ENCODE measurements around the gene TTYH3. TPM values are rescaled to one million over a fixed set of nuclear protein-coding genes. Genes with fewer than 3 reads are reported as not detected.

TTYH3 gene
- total RNA-seq, 1 donor from 2014 or later, result 33.9 TPM

DNA sequence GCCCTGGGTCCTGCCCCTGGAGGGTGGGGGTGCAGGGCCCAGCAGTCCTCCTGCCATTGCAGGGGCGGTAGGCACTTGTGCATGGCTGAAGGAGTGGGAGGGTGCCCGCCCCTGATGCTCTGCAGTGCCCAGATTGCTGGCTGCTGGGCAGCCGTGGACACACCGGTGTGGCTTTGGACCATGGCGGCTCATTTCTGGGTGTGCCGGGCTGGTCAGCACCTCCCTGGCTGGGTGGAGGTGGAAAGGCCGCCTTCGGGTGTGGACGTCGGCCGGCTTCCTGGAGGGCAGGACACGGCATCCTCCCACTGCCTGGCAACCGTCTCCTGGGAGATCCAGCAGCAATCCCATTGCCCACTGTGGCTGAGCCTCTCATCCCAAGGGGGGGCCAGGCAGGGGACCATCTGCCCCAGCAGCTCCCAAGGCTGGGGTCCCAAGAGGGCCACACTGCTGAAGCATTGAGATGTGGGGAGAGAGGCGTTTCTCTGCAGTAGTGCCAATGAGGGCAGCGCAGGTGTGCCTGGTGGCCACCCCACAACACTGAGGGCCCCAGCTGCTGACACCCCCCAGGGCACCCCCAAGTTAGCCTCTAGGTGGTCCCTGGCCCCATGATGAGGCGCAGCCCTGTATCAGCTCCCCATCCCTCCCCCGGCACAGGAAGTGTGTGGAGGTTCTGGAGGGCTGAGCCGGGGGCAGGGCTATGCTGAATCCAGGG is 12.9 kb downstream of the TTYH3 start:
- Histone ChIP-seq H3K27me3 (no peaks in the 10 kb centered on the region), H3K9me3 (no peaks in the 10 kb centered on the region), H3K4me1 (peaks cover 48% of the 10 kb centered on the region), H3K4me3 (no peak overlapping the region), H3K36me3 (peaks cover 0 to 8% of the 10 kb centered on the region in 2 donors), H3K27ac (no peak overlapping the region)
- no peak for DNase-seq (ENCODE audit: extremely low spot score in 2 of 2)
- intact Hi-C loops (cut with DNase I), result no loop called here
- TF ChIP-seq POLR2A (IDR thresholded peaks at IDR 0.05), result no peak
- no peak for TF ChIP-seq POLR2AphosphoS5 (IDR thresholded peaks at IDR 0.05; ENCODE audit: insufficient read depth in 1 of 2, low read depth in 1 of 2)
- TF ChIP-seq, protein P1, sequence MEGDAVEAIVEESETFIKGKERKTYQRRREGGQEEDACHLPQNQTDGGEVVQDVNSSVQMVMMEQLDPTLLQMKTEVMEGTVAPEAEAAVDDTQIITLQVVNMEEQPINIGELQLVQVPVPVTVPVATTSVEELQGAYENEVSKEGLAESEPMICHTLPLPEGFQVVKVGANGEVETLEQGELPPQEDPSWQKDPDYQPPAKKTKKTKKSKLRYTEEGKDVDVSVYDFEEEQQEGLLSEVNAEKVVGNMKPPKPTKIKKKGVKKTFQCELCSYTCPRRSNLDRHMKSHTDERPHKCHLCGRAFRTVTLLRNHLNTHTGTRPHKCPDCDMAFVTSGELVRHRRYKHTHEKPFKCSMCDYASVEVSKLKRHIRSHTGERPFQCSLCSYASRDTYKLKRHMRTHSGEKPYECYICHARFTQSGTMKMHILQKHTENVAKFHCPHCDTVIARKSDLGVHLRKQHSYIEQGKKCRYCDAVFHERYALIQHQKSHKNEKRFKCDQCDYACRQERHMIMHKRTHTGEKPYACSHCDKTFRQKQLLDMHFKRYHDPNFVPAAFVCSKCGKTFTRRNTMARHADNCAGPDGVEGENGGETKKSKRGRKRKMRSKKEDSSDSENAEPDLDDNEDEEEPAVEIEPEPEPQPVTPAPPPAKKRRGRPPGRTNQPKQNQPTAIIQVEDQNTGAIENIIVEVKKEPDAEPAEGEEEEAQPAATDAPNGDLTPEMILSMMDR (IDR thresholded peaks at IDR 0.05), result no peak

DNA sequence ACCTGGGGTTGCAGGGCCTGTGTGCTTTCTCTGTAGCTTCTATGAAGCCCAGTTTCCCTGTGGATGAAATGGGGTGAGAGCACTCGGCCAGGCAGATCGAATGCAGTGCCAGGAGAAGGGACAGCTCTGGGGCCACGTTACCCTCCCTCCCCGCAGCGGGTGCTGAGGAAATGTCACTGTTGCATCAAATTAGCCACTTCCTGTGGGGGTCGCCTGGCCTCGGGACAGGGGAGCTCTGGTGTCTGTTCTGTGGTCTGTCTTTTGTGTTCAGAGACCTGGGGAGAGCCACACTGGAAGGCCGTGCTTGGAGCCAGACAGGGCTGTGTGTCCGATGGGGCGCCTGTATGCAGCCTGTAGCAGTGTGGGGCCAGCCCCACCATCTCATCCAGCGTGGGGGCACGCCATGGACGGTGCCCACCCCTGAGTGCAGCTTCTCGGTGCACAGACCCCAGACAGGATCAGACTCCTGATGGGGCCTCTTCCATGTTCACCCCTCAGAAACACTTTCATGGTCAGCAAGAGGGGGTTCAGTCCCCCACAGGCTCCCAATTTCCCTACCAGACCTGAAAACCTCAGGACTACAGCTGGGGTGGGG is 13.6 kb downstream of the TTYH3 start:
- TF ChIP-seq, protein P1 (IDR thresholded peaks at IDR 0.05), result no peak
- TF ChIP-seq POLR2A (IDR thresholded peaks at IDR 0.05) (no peak), POLR2AphosphoS5 (IDR thresholded peaks at IDR 0.05; ENCODE audit: insufficient read depth in 1 of 2, low read depth in 1 of 2) (no peak)
- H3K27me3 ChIP-seq, result no peaks in the 10 kb centered on the region
- H3K27ac ChIP-seq, result no peak overlapping the region
- no peaks in the 10 kb centered on the region for H3K9me3 ChIP-seq
- H3K4me3 ChIP-seq, result no peak overlapping the region
- intact Hi-C loops (cut with DNase I), result no loop called here
- peaks cover 0 to 14% of the 10 kb centered on the region in 2 donors for H3K36me3 ChIP-seq
- peaks cover 42% of the 10 kb centered on the region for H3K4me1 ChIP-seq
- DNase-seq (ENCODE audit: extremely low spot score in 2 of 2), result no peak

DNA sequence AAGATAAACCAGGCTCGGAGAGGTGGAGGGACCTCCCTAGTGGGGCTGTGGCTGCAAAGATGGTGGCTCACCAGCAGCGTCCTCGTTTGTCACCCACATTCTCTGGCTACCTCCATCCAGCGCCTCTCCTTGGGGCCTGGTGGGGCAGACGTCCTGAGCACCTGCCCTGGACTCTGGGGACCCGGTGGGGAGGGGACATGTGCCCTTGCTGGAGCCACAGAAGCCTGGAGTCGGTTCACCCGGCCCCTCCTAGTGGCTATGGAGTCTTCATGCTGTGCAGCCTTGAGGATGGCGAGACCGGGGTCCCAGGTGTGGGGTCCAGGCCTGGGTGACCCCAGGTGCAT is 14.5 kb downstream of the TTYH3 start:
- H3K9me3 ChIP-seq, result no peaks in the 10 kb centered on the region
- peaks cover 0 to 17% of the 10 kb centered on the region in 2 donors for H3K36me3 ChIP-seq
- no peak overlapping the region for H3K27ac ChIP-seq
- no peak overlapping the region for H3K4me3 ChIP-seq
- intact Hi-C loops (cut with DNase I), result no loop called here
- no peak for DNase-seq (ENCODE audit: extremely low spot score in 2 of 2)
- TF ChIP-seq, protein P1 (IDR thresholded peaks at IDR 0.05), result no peak
- TF ChIP-seq POLR2A (IDR thresholded peaks at IDR 0.05) (no peak), POLR2AphosphoS5 (IDR thresholded peaks at IDR 0.05; ENCODE audit: insufficient read depth in 1 of 2, low read depth in 1 of 2) (no peak)
- no peaks in the 10 kb centered on the region for H3K27me3 ChIP-seq
- peaks cover 32% of the 10 kb centered on the region for H3K4me1 ChIP-seq

- Histone ChIP-seq H3K27ac (no peak overlapping the region), H3K4me1 (peaks cover 26% of the 10 kb centered on the region), H3K27me3 (no peaks in the 10 kb centered on the region), H3K4me3 (no peak overlapping the region), H3K9me3 (no peaks in the 10 kb centered on the region), H3K36me3 (peaks cover 0 to 18% of the 10 kb centered on the region in 2 donors)
- intact Hi-C loops (cut with DNase I), result no loop called here
- no peak for DNase-seq (ENCODE audit: extremely low spot score in 2 of 2)
- TF ChIP-seq, protein P1 (IDR thresholded peaks at IDR 0.05), result no peak
- no peak for TF ChIP-seq POLR2AphosphoS5 (IDR thresholded peaks at IDR 0.05; ENCODE audit: insufficient read depth in 1 of 2, low read depth in 1 of 2)
- TF ChIP-seq POLR2A (IDR thresholded peaks at IDR 0.05), result no peak
These were observed 15.1 kb downstream of the TTYH3 start for GRCh38 chr7:2646680-2647571.

Measured in vagina (tissue), 2 donors.